HepG2 (cell line): ENCODE data around the gene PYGB. TPM values are rescaled to one million over a fixed set of nuclear protein-coding genes. Genes with fewer than 3 reads are reported as not detected.

Source experiments
- FOXO1 ChIP-seq: sonication (generic); formaldehyde crosslinking; IDR thresholded peaks from 2 replicates; pipeline ENCODE4 v1.4.0; 2020; ENCODE audit warnings: missing genetic modification reagents
- GABPB1 ChIP-seq: IDR thresholded peaks from 2 replicates; pipeline ENCODE4 v1.6.1; 2016; ENCODE audit warnings: mild to moderate bottlenecking, missing genetic modification reagents, moderate library complexity, missing compliant biosample characterization
- IRF9 ChIP-seq: sonication (generic); formaldehyde crosslinking; IDR thresholded peaks from 2 replicates; pipeline ENCODE4 v1.8.0; 2022; ENCODE audit warnings: missing genetic modification reagents, mild to moderate bottlenecking, borderline replicate concordance
- ISX ChIP-seq: sonication (generic); formaldehyde crosslinking; conservative IDR thresholded peaks from 2 replicates; pipeline ENCODE4 v1.5.0; 2020; ENCODE audit warnings: missing genetic modification reagents
- MIER2 ChIP-seq: IDR thresholded peaks from 2 replicates; pipeline ENCODE4 v1.6.1; 2016; ENCODE audit warnings: missing biosample characterization, missing genetic modification reagents
- ONECUT2 ChIP-seq: sonication (generic); formaldehyde crosslinking; IDR thresholded peaks from 2 replicates; pipeline ENCODE4 v1.4.0; 2020; ENCODE audit warnings: missing genetic modification reagents
- PAWR ChIP-seq: sonication (generic); formaldehyde crosslinking; IDR thresholded peaks from 2 replicates; pipeline ENCODE4 v1.4.0; 2020; ENCODE audit warnings: missing genetic modification reagents, mild to moderate bottlenecking, borderline replicate concordance
- PBX2 ChIP-seq: IDR thresholded peaks from 2 replicates; pipeline ENCODE4 v1.6.1; 2016; ENCODE audit warnings: control low read depth
- PITX1 ChIP-seq: sonication (generic); formaldehyde crosslinking; IDR thresholded peaks from 2 replicates; pipeline ENCODE4 v1.5.1; 2020; ENCODE audit warnings: mild to moderate bottlenecking, missing genetic modification reagents
- SIN3A ChIP-seq: IDR thresholded peaks from 2 replicates; pipeline ENCODE4 v1.6.1; 2011; ENCODE audit warnings: low read depth, mild to moderate bottlenecking, control low read depth, low read length, borderline replicate concordance
- SKIL ChIP-seq: sonication (generic); formaldehyde crosslinking; IDR thresholded peaks from 2 replicates; pipeline ENCODE4 v1.8.0; 2022; ENCODE audit warnings: missing genetic modification reagents, mild to moderate bottlenecking, moderate library complexity, borderline replicate concordance
- SMC3 ChIP-seq: IDR thresholded peaks from 2 replicates; pipeline ENCODE4 v1.6.1; 2011; ENCODE audit warnings: low read length, improper control_type of control experiment
- SSRP1 ChIP-seq: IDR thresholded peaks from 2 replicates; pipeline ENCODE4 v1.6.1; 2016; ENCODE audit warnings: control low read depth
- TCF7 ChIP-seq: sonication (generic); IDR thresholded peaks from 2 replicates; pipeline ENCODE4 v1.6.1; 2016; ENCODE audit warnings: antibody characterized with exemption, low read depth
- YY1 ChIP-seq: IDR thresholded peaks from 2 replicates; pipeline ENCODE4 v1.6.1; 2011; ENCODE audit warnings: low read length, low read depth, moderate library complexity, mild to moderate bottlenecking; ENCODE audit not compliant: insufficient read depth, insufficient replicate concordance
- ZNF253 ChIP-seq: sonication (generic); formaldehyde crosslinking; IDR thresholded peaks from 2 replicates; pipeline ENCODE4 v1.8.0; 2022; ENCODE audit warnings: mild to moderate bottlenecking, missing genetic modification reagents, borderline replicate concordance
- ZNF34 ChIP-seq: sonication (generic); formaldehyde crosslinking; IDR thresholded peaks from 2 replicates; pipeline ENCODE4 v1.4.0; 2020; ENCODE audit warnings: mild to moderate bottlenecking, missing genetic modification reagents, borderline replicate concordance
- ZNF430 ChIP-seq: sonication (generic); formaldehyde crosslinking; IDR thresholded peaks from 2 replicates; pipeline ENCODE4 v1.9.0; 2021; ENCODE audit warnings: mild to moderate bottlenecking, missing genetic modification reagents
- ZNF550 ChIP-seq: sonication (generic); formaldehyde crosslinking; IDR thresholded peaks from 2 replicates; pipeline ENCODE4 v1.4.0; 2020; ENCODE audit warnings: mild to moderate bottlenecking, missing genetic modification reagents, borderline replicate concordance
- ZNF564 ChIP-seq: sonication (generic); formaldehyde crosslinking; IDR thresholded peaks from 2 replicates; pipeline ENCODE4 v1.8.1; 2023; ENCODE audit warnings: mild to moderate bottlenecking, missing genetic modification reagents
- ZNF629 ChIP-seq: sonication (generic); formaldehyde crosslinking; conservative IDR thresholded peaks from 2 replicates; pipeline ENCODE4 v1.5.0; 2020; ENCODE audit warnings: missing genetic modification reagents
- ZNF678 ChIP-seq: sonication (generic); formaldehyde crosslinking; IDR thresholded peaks from 2 replicates; pipeline ENCODE4 v1.4.0; 2020; ENCODE audit warnings: mild to moderate bottlenecking, missing genetic modification reagents
- ZNF773 ChIP-seq: sonication (generic); formaldehyde crosslinking; IDR thresholded peaks from 2 replicates; pipeline ENCODE4 v1.4.0; 2020; ENCODE audit warnings: missing genetic modification reagents, borderline replicate concordance
- ZNF800 ChIP-seq: sonication (generic); formaldehyde crosslinking; IDR thresholded peaks from 2 replicates; pipeline ENCODE4 v1.4.0; 2020; ENCODE audit warnings: missing genetic modification reagents
- polyA plus RNA-seq, 8 experiments: library from polyadenylated mRNA; depleted of rRNA in 3 of 8; stranded (reverse) in 7 of 8; unstranded in 1 of 8; fragments of >200 nt; fragmentation: Illumina TruSeq in 4 of 8; extraction: Trizol in 4 of 8; gene quantifications; 2 replicates each; pipeline versions ENCODE4 v1.2.1 to v1.2.3, GENCODE V29; 2011 to 2016; ENCODE audit warnings: low read depth in 4 of 8, missing spikeins in 1 of 8, mixed read lengths in 1 of 8; ENCODE audit not compliant: insufficient read depth in 1 of 8
- total RNA-seq, 5 experiments: library from RNA; depleted of rRNA; stranded (reverse); fragments of >200 nt; fragmentation: Illumina TruSeq; extraction: Trizol; gene quantifications; 2 replicates each; pipeline ENCODE4 v1.2.3, GENCODE V29; 2016; ENCODE audit warnings: low read depth in 1 of 5

PYGB gene
- total and polyA plus RNA-seq, 2 of the 13 experiments (the other 11 are each of a cell fraction or from before 2014, with no cell fraction given), result 24.2 to 86.3 TPM

- TF ChIP-seq SMC3 (no peak), TCF7 (no peak), ZNF430 (CRISPR knock-in tag) (no peak), PBX2 (CRISPR knock-in tag) (no peak), FOXO1 (CRISPR knock-in tag) (no peak), MIER2 (CRISPR knock-in tag) (no peak), SSRP1 (CRISPR knock-in tag) (0 out of 2 replicates have a peak, but pooled peaks have one; percentile 41), ONECUT2 (CRISPR knock-in tag) (no peak), YY1 (no peak), PAWR (CRISPR knock-in tag) (no peak), ISX (CRISPR knock-in tag) (0 out of 2 replicates have a peak, but pooled peaks have one; percentile 67), ZNF564 (CRISPR knock-in tag) (no peak), ZNF629 (CRISPR knock-in tag) (no peak), ZNF678 (CRISPR knock-in tag) (no peak), ZNF34 (CRISPR knock-in tag) (no peak), PITX1 (no peak), SIN3A (0 out of 2 replicates have a peak, but pooled peaks have one; percentile 45), ZNF773 (CRISPR knock-in tag) (no peak), ZNF550 (no peak), ZNF253 (CRISPR knock-in tag) (no peak), IRF9 (CRISPR knock-in tag) (no peak), ZNF800 (CRISPR knock-in tag) (no peak), GABPB1 (CRISPR knock-in tag) (no peak), SKIL (CRISPR knock-in tag) (no peak)
Measured at GRCh38 chr20:25249198-25249931, 1.5 kb downstream of the PYGB start (continued).
